ENCODE measurements around the gene PAM16. TPM values are rescaled to one million over a fixed set of nuclear protein-coding genes. Genes with fewer than 3 reads are reported as not detected.

The PAM16 gene
- total and polyA plus RNA-seq, 4 donors = 23.0 to 183 (median 58.7) TPM

DNA sequence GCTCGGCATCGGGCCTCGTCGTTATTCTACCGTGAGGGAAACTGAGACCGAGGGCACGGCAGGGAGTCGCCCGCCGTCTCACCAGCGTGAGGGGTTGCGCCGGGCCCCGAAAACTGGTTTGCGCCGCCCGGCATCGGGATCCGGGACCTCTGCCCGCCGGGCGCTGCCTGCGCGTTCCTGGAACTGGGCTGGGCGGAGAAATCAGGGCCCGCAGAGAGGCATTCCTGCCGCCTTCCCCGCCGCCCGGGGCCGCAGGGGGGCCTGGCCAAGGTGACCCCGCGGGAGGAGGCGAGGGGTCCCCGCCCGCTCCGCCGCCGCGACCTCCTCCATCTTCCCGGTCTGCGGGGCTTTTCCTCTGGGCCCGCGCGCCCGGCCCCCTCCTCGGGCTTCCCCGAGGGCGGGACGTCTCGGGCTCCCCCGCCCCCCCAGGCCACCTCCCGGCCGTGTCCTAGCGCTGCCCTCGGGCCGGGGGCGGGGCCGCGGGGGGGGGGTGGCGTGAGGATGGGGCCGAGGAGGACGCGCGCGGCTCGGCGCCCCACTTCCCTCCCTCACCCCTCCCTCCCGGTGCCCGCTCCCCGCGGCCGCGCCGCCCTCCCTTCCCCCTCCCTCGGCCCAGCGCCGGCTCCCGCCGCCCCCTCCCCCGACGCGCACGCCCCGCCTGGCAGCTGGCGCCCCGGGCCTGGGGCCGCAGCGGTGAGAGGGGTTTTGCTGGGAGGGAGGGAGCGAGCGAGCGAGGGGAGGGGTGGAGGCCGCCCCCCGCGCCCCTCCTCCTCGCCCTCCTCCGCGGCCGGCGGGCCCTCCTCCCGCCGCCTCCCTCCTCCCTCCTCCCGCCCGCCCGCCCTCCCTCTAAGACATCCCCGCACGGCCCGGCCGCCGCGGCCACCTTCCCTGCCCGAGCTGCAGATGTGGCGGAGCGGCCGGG, 35.7 kb downstream of the PAM16 start, which contains the start of gene GLIS2:
Gene GLIS2, plus strand, starts transcription at position 882 of the 922 bp plus-strand sequence. CDS start 16,214 bp downstream, outside the sequence.
- H3K27me3 ChIP-seq (ENCODE audit: control insufficient read depth in 3 of 3, insufficient read depth in 3 of 3, low read length in 2 of 3) = no peaks in the 10 kb centered on the region
- H3K36me3 ChIP-seq (ENCODE audit: control insufficient read depth in 4 of 4, insufficient read depth in 4 of 4, low read length in 4 of 4) = no peaks in the 10 kb centered on the region
- H3K4me3 ChIP-seq = peak within 1 kb of the TSS; percentile 78
- H3K27ac ChIP-seq (ENCODE audit: low read depth in 1 of 2, low read length in 1 of 2) = peak within 1 kb of the TSS; percentile 79 to 94
- H3K9ac ChIP-seq (ENCODE audit: insufficient read depth in 1 of 2, low read length in 2 of 2) = peak within 1 kb of the TSS in 1 of 2 donors; percentile 2
- TF ChIP-seq, protein P1, sequence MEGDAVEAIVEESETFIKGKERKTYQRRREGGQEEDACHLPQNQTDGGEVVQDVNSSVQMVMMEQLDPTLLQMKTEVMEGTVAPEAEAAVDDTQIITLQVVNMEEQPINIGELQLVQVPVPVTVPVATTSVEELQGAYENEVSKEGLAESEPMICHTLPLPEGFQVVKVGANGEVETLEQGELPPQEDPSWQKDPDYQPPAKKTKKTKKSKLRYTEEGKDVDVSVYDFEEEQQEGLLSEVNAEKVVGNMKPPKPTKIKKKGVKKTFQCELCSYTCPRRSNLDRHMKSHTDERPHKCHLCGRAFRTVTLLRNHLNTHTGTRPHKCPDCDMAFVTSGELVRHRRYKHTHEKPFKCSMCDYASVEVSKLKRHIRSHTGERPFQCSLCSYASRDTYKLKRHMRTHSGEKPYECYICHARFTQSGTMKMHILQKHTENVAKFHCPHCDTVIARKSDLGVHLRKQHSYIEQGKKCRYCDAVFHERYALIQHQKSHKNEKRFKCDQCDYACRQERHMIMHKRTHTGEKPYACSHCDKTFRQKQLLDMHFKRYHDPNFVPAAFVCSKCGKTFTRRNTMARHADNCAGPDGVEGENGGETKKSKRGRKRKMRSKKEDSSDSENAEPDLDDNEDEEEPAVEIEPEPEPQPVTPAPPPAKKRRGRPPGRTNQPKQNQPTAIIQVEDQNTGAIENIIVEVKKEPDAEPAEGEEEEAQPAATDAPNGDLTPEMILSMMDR (IDR thresholded peaks at IDR 0.05; ENCODE audit: control extremely low read depth, extremely low read depth) = no peak
- DNase-seq (peak; percentile 92 to 97 (median 94)), ATAC-seq (ENCODE audit: insufficient read depth, low FRiP score) (peak; percentile 81)
- WGBS, 2 donors = 0 to 1% methylated on average over 45 to 94 of the region's 115 CpGs
- peaks cover 6 to 45% (median 37%) of the 10 kb centered on the region in 5 donors for H3K4me1 ChIP-seq (ENCODE audit: control insufficient read depth in 5 of 5, insufficient read depth in 5 of 5, low read length in 5 of 5)
- no peaks in the 10 kb centered on the region for H3K9me3 ChIP-seq (ENCODE audit: control insufficient read depth in 4 of 4, insufficient read depth in 3 of 4, low read length in 3 of 4)

GRCh38 chr16:4314532-4315185, 36.5 kb downstream of the PAM16 start:
- DNase-seq = peak; percentile 68 to 75 (median 70)
- H3K4me3 ChIP-seq = peak overlapping the region; percentile 49
- WGBS, 2 donors = 3 to 4% methylated on average over 32 to 33 of the region's 33 CpGs
- no peaks in the 10 kb centered on the region for H3K36me3 ChIP-seq (ENCODE audit: control insufficient read depth in 4 of 4, insufficient read depth in 4 of 4, low read length in 4 of 4)
- ATAC-seq (ENCODE audit: insufficient read depth, low FRiP score) = no peak
- H3K4me1 ChIP-seq (ENCODE audit: control insufficient read depth in 5 of 5, insufficient read depth in 5 of 5, low read length in 5 of 5) = peaks cover 6 to 38% (median 29%) of the 10 kb centered on the region in 5 donors
- no peaks in the 10 kb centered on the region for H3K27me3 ChIP-seq (ENCODE audit: control insufficient read depth in 3 of 3, insufficient read depth in 3 of 3, low read length in 2 of 3)
- H3K9ac ChIP-seq (ENCODE audit: insufficient read depth in 1 of 2, low read length in 2 of 2) = peak overlapping the region in 1 of 2 donors; percentile 2
- TF ChIP-seq, protein P1 (IDR thresholded peaks at IDR 0.05; ENCODE audit: control extremely low read depth, extremely low read depth) = no peak
- H3K9me3 ChIP-seq (ENCODE audit: control insufficient read depth in 4 of 4, insufficient read depth in 3 of 4, low read length in 3 of 4) = no peaks in the 10 kb centered on the region
- peak overlapping the region; percentile 75 to 94 for H3K27ac ChIP-seq (ENCODE audit: low read depth in 1 of 2, low read length in 1 of 2)

DNA sequence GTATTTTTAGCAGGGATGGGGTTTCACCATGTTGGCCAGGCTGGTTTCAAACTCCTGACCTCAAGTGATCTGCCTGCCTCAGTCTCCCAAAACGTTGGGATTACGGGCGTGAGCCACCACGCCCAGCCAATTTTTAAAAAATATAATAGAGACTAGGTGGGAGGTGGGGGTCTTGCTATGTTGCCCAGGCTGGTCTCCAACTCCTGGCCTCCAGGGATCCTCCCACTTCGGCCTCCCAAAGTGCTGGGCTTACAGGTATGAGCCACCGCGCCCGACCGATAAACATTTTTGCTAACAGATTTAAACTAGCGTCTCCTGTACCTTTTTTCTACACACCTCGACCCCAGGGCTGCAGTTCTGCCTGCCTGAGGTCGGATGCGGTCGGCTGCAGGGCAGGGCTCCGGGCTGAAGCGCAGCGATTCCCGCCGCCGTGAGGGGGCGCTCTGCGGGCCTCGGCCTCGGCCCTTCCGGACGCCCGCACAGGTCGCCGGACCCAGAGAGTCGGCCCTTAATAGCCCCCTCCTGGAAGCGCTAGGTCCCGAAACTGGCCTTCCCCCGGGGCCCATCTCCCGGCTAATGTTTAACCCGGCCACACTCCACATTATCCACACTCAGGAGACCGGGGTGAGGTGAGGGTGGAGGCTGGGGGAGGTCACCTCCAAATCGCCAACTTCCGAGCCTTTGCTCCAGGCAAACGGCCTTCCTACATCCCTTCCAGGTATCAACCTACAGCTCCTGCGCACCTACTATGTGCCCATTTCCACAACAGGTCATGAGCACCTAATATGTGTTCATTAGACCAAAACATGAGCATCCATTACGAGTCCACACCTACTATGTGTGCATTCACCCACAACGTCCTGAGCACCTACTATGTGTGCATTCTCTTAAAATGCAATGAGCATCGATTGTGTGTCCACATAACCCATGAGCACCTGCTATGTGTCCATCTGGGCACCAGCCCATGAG, 37.3 kb downstream of the PAM16 start:
- H3K36me3 ChIP-seq (ENCODE audit: control insufficient read depth in 4 of 4, insufficient read depth in 4 of 4, low read length in 4 of 4) = no peaks in the 10 kb centered on the region
- H3K9ac ChIP-seq (ENCODE audit: insufficient read depth in 1 of 2, low read length in 2 of 2) = no peak overlapping the region
- H3K4me1 ChIP-seq (ENCODE audit: control insufficient read depth in 5 of 5, insufficient read depth in 5 of 5, low read length in 5 of 5) = peaks cover 6 to 29% (median 22%) of the 10 kb centered on the region in 5 donors
- H3K4me3 ChIP-seq = no peak overlapping the region
- WGBS, 2 donors = 13 to 16% methylated on average over 43 of the region's 43 CpGs
- TF ChIP-seq, protein P1 (IDR thresholded peaks at IDR 0.05; ENCODE audit: control extremely low read depth, extremely low read depth) = peak; percentile 23
- ATAC-seq (ENCODE audit: insufficient read depth, low FRiP score) (peak; percentile 8), DNase-seq (peak; percentile 56 to 73 (median 72))
- H3K27ac ChIP-seq (ENCODE audit: low read depth in 1 of 2, low read length in 1 of 2) = peak overlapping the region in 1 of 2 donors; percentile 21
- no peaks in the 10 kb centered on the region for H3K9me3 ChIP-seq (ENCODE audit: control insufficient read depth in 4 of 4, insufficient read depth in 3 of 4, low read length in 3 of 4)
- H3K27me3 ChIP-seq (ENCODE audit: control insufficient read depth in 3 of 3, insufficient read depth in 3 of 3, low read length in 2 of 3) = no peaks in the 10 kb centered on the region

Measured in lung (tissue), 12 donors.